ENCODE measurements around the gene ATG12.

The ATG12 gene

GRCh38 chr5:115872447-115872846 is 31.1 kb upstream of the ATG12 start:
- no peak for TF ChIP-seq CTCF (IDR thresholded peaks at IDR 0.05; ENCODE audit: control insufficient read depth, extremely low read depth, insufficient read depth)
- H3K4me3 ChIP-seq (ENCODE audit: low read depth, low read length): no peak overlapping the region
- no peak for DNase-seq (ENCODE audit: low read depth)

DNA sequence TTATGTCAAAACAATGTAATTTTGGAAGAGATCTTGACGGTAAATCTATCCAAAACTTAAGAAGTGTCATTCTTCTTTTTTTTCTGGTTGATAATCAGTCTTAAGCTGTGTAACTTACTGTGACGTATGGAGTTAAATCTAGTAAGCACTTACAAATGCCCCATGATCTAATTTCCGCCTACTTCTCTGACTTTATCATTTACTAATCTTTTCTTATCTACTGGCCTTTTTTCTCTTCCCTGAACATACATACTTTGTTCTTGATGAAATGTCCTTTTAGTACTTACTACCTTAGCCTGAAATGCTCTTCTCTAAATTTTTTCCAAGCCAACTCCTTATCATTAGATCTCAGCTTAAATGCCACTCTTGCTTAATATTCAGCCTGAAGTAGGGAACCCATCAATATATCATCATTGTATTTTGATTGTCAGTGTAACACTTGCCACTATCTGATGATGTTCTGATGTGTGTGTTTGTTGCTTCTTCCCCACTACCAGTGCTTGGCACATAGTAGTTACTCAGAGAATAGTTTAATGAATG is 28.0 kb upstream of the ATG12 start:
- H3K4me3 ChIP-seq (ENCODE audit: low read depth, low read length): no peak overlapping the region
- no peak for DNase-seq (ENCODE audit: low read depth)
- no peak for TF ChIP-seq CTCF (IDR thresholded peaks at IDR 0.05; ENCODE audit: control insufficient read depth, extremely low read depth, insufficient read depth)

- H3K4me3 ChIP-seq (ENCODE audit: low read depth, low read length): no peak overlapping the region
- no peak for TF ChIP-seq CTCF (IDR thresholded peaks at IDR 0.05; ENCODE audit: control insufficient read depth, extremely low read depth, insufficient read depth)
- DNase-seq (ENCODE audit: low read depth): no peak
These were observed 18.0 kb upstream of the ATG12 start for GRCh38 chr5:115859378-115859777.

- DNase-seq (ENCODE audit: low read depth): no peak
- H3K4me3 ChIP-seq (ENCODE audit: low read depth, low read length): no peak overlapping the region
- TF ChIP-seq CTCF (IDR thresholded peaks at IDR 0.05; ENCODE audit: control insufficient read depth, extremely low read depth, insufficient read depth): no peak
These were observed 17.0 kb upstream of the ATG12 start for GRCh38 chr5:115858396-115858795.

- TF ChIP-seq CTCF (IDR thresholded peaks at IDR 0.05; ENCODE audit: control insufficient read depth, extremely low read depth, insufficient read depth): no peak
- no peak overlapping the region for H3K4me3 ChIP-seq (ENCODE audit: low read depth, low read length)
- peak; percentile 14 for DNase-seq (ENCODE audit: low read depth)
These were observed 16.4 kb upstream of the ATG12 start for GRCh38 chr5:115857626-115858349.

GRCh38 chr5:115857057-115857479 is 15.7 kb upstream of the ATG12 start:
- no peak overlapping the region for H3K4me3 ChIP-seq (ENCODE audit: low read depth, low read length)
- no peak for TF ChIP-seq CTCF (IDR thresholded peaks at IDR 0.05; ENCODE audit: control insufficient read depth, extremely low read depth, insufficient read depth)
- no peak for DNase-seq (ENCODE audit: low read depth)

DNA sequence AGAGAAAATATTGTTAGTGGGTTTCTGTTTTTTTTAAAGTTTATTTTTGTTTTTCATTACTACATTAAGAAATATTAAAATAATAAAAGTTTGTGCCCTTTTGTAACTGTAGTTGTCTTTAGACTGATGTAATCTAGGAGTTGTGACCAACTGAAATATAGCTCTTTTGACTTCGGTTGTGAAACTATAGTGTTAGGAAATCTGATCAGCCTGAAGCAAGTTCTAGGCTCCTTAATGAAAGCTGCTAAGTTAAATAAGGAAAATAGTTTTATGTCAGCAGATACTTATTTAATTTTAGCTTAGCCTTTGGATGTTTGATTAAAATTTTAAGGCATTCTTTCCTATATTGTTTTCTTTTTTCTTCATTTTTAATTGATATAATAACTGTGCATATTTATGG is 14.6 kb upstream of the ATG12 start:
- no peak for DNase-seq (ENCODE audit: low read depth)
- no peak overlapping the region for H3K4me3 ChIP-seq (ENCODE audit: low read depth, low read length)
- no peak for TF ChIP-seq CTCF (IDR thresholded peaks at IDR 0.05; ENCODE audit: control insufficient read depth, extremely low read depth, insufficient read depth)

All from LNCaP clone FGC (cell line).